ENCODE results near the gene PROZ. TPM values are rescaled to one million over a fixed set of nuclear protein-coding genes. Genes with fewer than 3 reads are reported as not detected.

PROZ gene
- total RNA-seq, 1 experiment from 2014 or later = not detected

GRCh38 chr13:113123226-113124201, 34.9 kb upstream of the PROZ start:
- no peak overlapping the region for H3K27ac ChIP-seq (ENCODE audit: low read length)
- H3K4me2 ChIP-seq (ENCODE audit: low read length) = no peak overlapping the region
- no peaks in the 10 kb centered on the region for H3K4me1 ChIP-seq (ENCODE audit: insufficient read depth, low read length)
- DNase-seq (no peak), ATAC-seq (no peak)
- H3F3A ChIP-seq (ENCODE audit: low read length, unreplicated experiment) = no peaks in the 10 kb centered on the region
- no peaks in the 10 kb centered on the region for H3K9me3 ChIP-seq (ENCODE audit: low read length)
- H3K9me2 ChIP-seq (replicated peaks; ENCODE audit: low read length) = no peaks in the 10 kb centered on the region
- BruUV-seq (replicated peaks) = no TSS peak
- H3K79me2 ChIP-seq (ENCODE audit: low read length) = no peaks in the 10 kb centered on the region
- no peaks in the 10 kb centered on the region for H3K36me3 ChIP-seq (ENCODE audit: low read depth, low read length)
- ChIA-PET POLR2A (ENCODE audit: unreplicated experiment) (no interaction called here), CTCF (no interaction called here)
- no peaks in the 10 kb centered on the region for H3K27me3 ChIP-seq (ENCODE audit: low read length)
- H3K9ac ChIP-seq (ENCODE audit: low read length) = no peak overlapping the region
- intact Hi-C loops (cut with micrococcal nuclease) = no loop called here
- H3K4me3 ChIP-seq (ENCODE audit: low read length) = no peak overlapping the region
- H2AFZ ChIP-seq (ENCODE audit: low read length) = no peak overlapping the region
- no peaks in the 10 kb centered on the region for H4K20me1 ChIP-seq (ENCODE audit: low read length)
- TF ChIP-seq EZH2 (IDR thresholded peaks at IDR 0.05; ENCODE audit: low read length, unreplicated experiment) (no peak), EZH2phosphoT487 (IDR thresholded peaks at IDR 0.05; ENCODE audit: borderline replicate concordance, low read length) (no peak), CTCF (conservative IDR thresholded peaks at IDR 0.05; ENCODE audit: low read depth, low read length) (peak; percentile 35)

GRCh38 chr13:113124211-113124970, 34.1 kb upstream of the PROZ start:
- Histone ChIP-seq H2AFZ (ENCODE audit: low read length) (no peak overlapping the region), H3K27me3 (ENCODE audit: low read length) (no peaks in the 10 kb centered on the region), H3K4me2 (ENCODE audit: low read length) (no peak overlapping the region), H3K9me3 (ENCODE audit: low read length) (no peaks in the 10 kb centered on the region), H3K36me3 (ENCODE audit: low read depth, low read length) (no peaks in the 10 kb centered on the region), H3K4me1 (ENCODE audit: insufficient read depth, low read length) (no peaks in the 10 kb centered on the region), H3F3A (ENCODE audit: low read length, unreplicated experiment) (no peaks in the 10 kb centered on the region), H3K9me2 (replicated peaks; ENCODE audit: low read length) (no peaks in the 10 kb centered on the region), H3K4me3 (ENCODE audit: low read length) (no peak overlapping the region), H4K20me1 (ENCODE audit: low read length) (no peaks in the 10 kb centered on the region), H3K79me2 (ENCODE audit: low read length) (no peaks in the 10 kb centered on the region), H3K9ac (ENCODE audit: low read length) (no peak overlapping the region), H3K27ac (ENCODE audit: low read length) (no peak overlapping the region)
- ChIA-PET CTCF (no interaction called here), POLR2A (ENCODE audit: unreplicated experiment) (no interaction called here)
- intact Hi-C loops (cut with micrococcal nuclease) = no loop called here
- BruUV-seq (replicated peaks) = no TSS peak
- TF ChIP-seq CTCF (conservative IDR thresholded peaks at IDR 0.05; ENCODE audit: low read depth, low read length) (no peak), EZH2 (IDR thresholded peaks at IDR 0.05; ENCODE audit: low read length, unreplicated experiment) (no peak), EZH2phosphoT487 (IDR thresholded peaks at IDR 0.05; ENCODE audit: borderline replicate concordance, low read length) (no peak)
- no peak for ATAC-seq
- no peak for DNase-seq

Data from PC-3 (cell line).